ENCODE data around the gene RPS6KL1. TPM values are rescaled to one million over a fixed set of nuclear protein-coding genes. Genes with fewer than 3 reads are reported as not detected.

The RPS6KL1 gene
- total RNA-seq, 1 donor from 2014 or later, result 7.9 TPM

DNA sequence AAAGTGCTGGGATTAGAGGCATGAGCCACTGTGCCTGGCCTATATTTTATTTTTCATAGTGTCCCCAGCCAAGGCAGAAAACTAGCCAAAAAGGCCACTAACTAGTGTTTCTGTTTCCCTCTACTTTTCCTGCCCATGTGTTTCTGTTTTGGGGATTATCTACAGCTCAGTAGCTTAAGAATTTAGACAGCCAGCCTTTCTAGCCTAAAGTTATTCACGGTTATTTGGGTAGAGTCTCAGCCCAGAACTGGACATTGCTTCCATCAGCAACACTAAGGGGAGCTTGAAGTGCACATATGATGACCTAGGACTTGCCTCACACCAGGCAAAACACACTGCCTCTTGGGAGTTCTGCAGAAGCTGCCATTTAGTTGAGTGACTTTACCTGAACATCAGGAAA, 65.0 kb downstream of the RPS6KL1 start:
- DNase-seq (ENCODE audit: low read depth), result no peak

DNA sequence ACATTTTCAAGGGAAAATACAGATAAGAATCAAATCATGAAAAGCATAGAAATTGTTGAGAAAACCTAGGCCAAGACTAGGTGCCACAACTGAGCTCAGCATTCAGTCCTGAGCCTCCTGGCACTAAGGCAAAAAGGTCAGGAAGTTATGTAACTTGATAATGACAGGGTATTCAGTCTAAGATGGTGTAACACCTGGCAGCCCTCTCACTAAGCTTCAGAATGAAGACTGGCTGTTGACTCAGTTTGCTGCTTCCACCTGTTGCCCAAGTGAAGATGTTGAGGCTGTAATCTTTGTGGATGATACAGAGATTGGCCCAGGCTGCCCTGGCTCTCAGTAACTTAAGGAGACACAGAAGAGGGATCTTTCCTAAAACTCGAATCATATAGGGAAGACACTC, 66.7 kb downstream of the RPS6KL1 start:
- no peak for DNase-seq (ENCODE audit: low read depth)

DNA sequence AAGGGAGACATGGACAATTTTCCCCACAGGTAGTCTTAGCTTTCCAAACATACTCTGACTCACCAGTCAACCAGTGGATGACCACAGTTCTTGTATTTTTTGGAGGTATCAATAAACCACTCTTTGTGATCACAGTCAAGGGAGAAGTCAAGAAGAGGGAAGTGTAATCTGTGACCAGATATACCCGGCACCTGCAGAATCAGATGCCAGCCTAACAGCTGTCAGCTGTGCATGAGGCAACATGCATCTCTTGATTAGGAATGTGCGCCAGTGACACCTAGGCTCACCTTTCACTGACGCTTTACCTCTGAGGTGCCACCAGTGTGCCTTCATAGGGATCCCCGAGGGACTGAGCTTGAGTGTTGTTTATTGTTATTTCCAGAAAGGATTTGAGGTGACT, 67.1 kb downstream of the RPS6KL1 start:
- no peak for DNase-seq (ENCODE audit: low read depth)

DNA sequence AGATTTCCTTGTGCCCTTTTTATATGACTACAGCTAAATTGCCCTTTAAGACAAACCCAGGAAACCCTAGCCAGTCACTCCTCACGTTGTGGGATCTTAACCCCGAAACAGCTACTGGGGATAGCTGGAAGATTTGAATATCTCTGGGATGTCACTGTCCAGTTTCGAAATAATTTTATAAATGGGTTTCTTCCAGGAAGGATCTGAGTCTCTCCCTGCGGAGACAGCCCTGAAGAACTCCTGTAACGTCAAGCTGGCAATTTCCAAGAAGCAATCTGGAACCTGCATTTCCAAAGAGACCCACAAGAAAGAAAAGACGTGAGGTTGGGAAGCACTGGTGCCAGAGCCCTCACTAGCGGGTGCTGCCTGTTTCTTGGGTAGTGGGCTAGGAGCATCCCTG, 68.0 kb downstream of the RPS6KL1 start:
- DNase-seq (ENCODE audit: low read depth), result no peak

Other genes starting within 250 kb of the RPS6KL1 start
- gene AREL1, start 210.2 kb downstream of the RPS6KL1 start, total RNA-seq, result 40.1 and 64.6 TPM in 2 replicates
- 35.6 and 66.0 TPM in 2 replicates for gene FCF1, start 210.1 kb downstream of the RPS6KL1 start, total RNA-seq
- 12.3 and 76.1 TPM in 2 replicates for gene YLPM1, start 159.9 kb downstream of the RPS6KL1 start, total RNA-seq
- gene PROX2, start 47.1 kb downstream of the RPS6KL1 start, total RNA-seq, result not detected in 2 replicates
- 76.4 and 126 TPM in 2 replicates for gene DLST, start 41.3 kb downstream of the RPS6KL1 start, total RNA-seq
- 0.35 and 0.69 TPM in 2 replicates for gene PGF, start 32.3 kb upstream of the RPS6KL1 start, total RNA-seq
- 54.4 and 62.9 TPM in 2 replicates for gene EIF2B2, start 79.7 kb upstream of the RPS6KL1 start, total RNA-seq
- gene MLH3, start 128.2 kb upstream of the RPS6KL1 start, total RNA-seq, result 18.8 and 35.8 TPM in 2 replicates
- gene ACYP1, start 140.8 kb upstream of the RPS6KL1 start, total RNA-seq, result 6.9 and 8.3 TPM in 2 replicates
- 1.6 and 4.7 TPM in 2 replicates for gene ZC2HC1C, start 146.4 kb upstream of the RPS6KL1 start, total RNA-seq
- gene NEK9, start 203.8 kb upstream of the RPS6KL1 start, total RNA-seq, result 20.1 and 81.5 TPM in 2 replicates

Data from renal cortical epithelial cell (primary cell).